ENCODE measurements around the gene NT5DC4. TPM values are rescaled to one million over a fixed set of nuclear protein-coding genes. Genes with fewer than 3 reads are reported as not detected.
"Not testable (repeated sequence)": the region's sequence is repeated elsewhere in the genome, so short reads cannot be mapped to it uniquely, and the experiment has no call there.

The NT5DC4 gene
- total RNA-seq, 1 experiment from 2014 or later: not detected

DNA sequence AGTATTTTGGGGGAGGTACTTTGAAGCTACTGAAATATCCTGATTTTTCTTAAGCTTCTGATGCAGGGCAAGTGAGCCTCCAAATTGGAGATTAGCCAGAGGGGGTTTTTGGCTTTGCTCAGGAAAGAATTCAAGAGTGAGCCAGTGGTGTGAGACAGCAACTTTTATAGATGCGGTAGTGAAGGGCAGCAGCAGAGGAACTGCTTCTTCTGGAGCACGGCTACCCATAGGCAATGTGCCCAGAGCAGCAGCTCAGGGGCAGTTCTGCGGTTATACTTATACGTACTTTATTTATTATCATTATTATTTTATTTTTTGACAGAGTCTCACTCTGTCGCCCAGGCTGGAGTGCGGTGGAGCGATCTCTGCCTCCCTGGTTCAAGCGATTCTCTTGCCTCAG, 19.8 kb upstream of the NT5DC4 start:
- no peak for DNase-seq (ENCODE audit: unreplicated experiment)
- ChIA-PET POLR2A (interaction anchor here (1.4 kb wide), 1 partner anchor 8 kb away, joined by 4 read pairs; no protein-coding TSS in a partner anchor), CTCF (interaction anchor here (0.7 to 1.2 kb wide), 2 partner anchors 8 to 75 kb away, joined by 3 to 6 read pairs; no protein-coding TSS in a partner anchor)
- H3K4me1 Mint-ChIP-seq (ENCODE audit: insufficient read depth, unreplicated experiment): no peaks in the 10 kb centered on the region
- H3K4me3 Mint-ChIP-seq (ENCODE audit: unreplicated experiment): no peak overlapping the region
- no TSS peak for BruUV-seq (replicated peaks)
- intact Hi-C loops (cut with micrococcal nuclease): no loop called here
- no peaks in the 10 kb centered on the region for H3K9me3 Mint-ChIP-seq (ENCODE audit: unreplicated experiment)
- H3K27me3 Mint-ChIP-seq (ENCODE audit: insufficient read depth, unreplicated experiment): no peaks in the 10 kb centered on the region
- TF ChIP-seq CTCF (IDR thresholded peaks at IDR 0.05; ENCODE audit: unreplicated experiment): no peak
- no peaks in the 10 kb centered on the region for H3K36me3 Mint-ChIP-seq (ENCODE audit: insufficient read depth, unreplicated experiment)
- H3K27ac Mint-ChIP-seq (ENCODE audit: low read depth, unreplicated experiment): no peak overlapping the region

- Mint-ChIP-seq H3K36me3 (ENCODE audit: insufficient read depth, unreplicated experiment) (no peaks in the 10 kb centered on the region), H3K4me3 (ENCODE audit: unreplicated experiment) (no peak overlapping the region), H3K9me3 (ENCODE audit: unreplicated experiment) (no peaks in the 10 kb centered on the region), H3K4me1 (ENCODE audit: insufficient read depth, unreplicated experiment) (no peaks in the 10 kb centered on the region), H3K27me3 (ENCODE audit: insufficient read depth, unreplicated experiment) (no peaks in the 10 kb centered on the region), H3K27ac (ENCODE audit: low read depth, unreplicated experiment) (no peak overlapping the region)
- BruUV-seq (replicated peaks): no TSS peak
- ChIA-PET CTCF (interaction anchor here (0.6 to 1.2 kb wide), 3 partner anchors 22 to 798 kb away, joined by 3 to 5 read pairs (median 5); no protein-coding TSS in a partner anchor), POLR2A (interaction anchor here (1.0 kb wide), 1 partner anchor 11 kb away, joined by 3 read pairs; no protein-coding TSS in a partner anchor)
- TF ChIP-seq CTCF (IDR thresholded peaks at IDR 0.05; ENCODE audit: unreplicated experiment): no peak
- intact Hi-C loops (cut with micrococcal nuclease): no loop called here
- no peak for DNase-seq (ENCODE audit: unreplicated experiment)
These were observed 17.1 kb upstream of the NT5DC4 start for GRCh38 chr2:112703684-112704083.

GRCh38 chr2:112705575-112705974, 15.2 kb upstream of the NT5DC4 start:
- no peak overlapping the region for H3K4me3 Mint-ChIP-seq (ENCODE audit: unreplicated experiment)
- intact Hi-C loops (cut with micrococcal nuclease): no loop called here
- BruUV-seq (replicated peaks): no TSS peak
- H3K36me3 Mint-ChIP-seq (ENCODE audit: insufficient read depth, unreplicated experiment): no peaks in the 10 kb centered on the region
- no peaks in the 10 kb centered on the region for H3K4me1 Mint-ChIP-seq (ENCODE audit: insufficient read depth, unreplicated experiment)
- CTCF ChIA-PET: interaction anchor here (1.0 kb wide), 1 partner anchor 19 kb away, joined by 5 read pairs; no protein-coding TSS in a partner anchor
- TF ChIP-seq CTCF (IDR thresholded peaks at IDR 0.05; ENCODE audit: unreplicated experiment): no peak
- no peaks in the 10 kb centered on the region for H3K27me3 Mint-ChIP-seq (ENCODE audit: insufficient read depth, unreplicated experiment)
- H3K9me3 Mint-ChIP-seq (ENCODE audit: unreplicated experiment): no peaks in the 10 kb centered on the region
- POLR2A ChIA-PET: interaction anchor here (0.6 kb wide), 1 partner anchor 55 kb away, joined by 3 read pairs; no protein-coding TSS in a partner anchor
- no peak overlapping the region for H3K27ac Mint-ChIP-seq (ENCODE audit: low read depth, unreplicated experiment)
- no peak for DNase-seq (ENCODE audit: unreplicated experiment)

- no peaks in the 10 kb centered on the region for H3K27me3 Mint-ChIP-seq (ENCODE audit: insufficient read depth, unreplicated experiment)
- H3K9me3 Mint-ChIP-seq (ENCODE audit: unreplicated experiment): no peaks in the 10 kb centered on the region
- no peaks in the 10 kb centered on the region for H3K36me3 Mint-ChIP-seq (ENCODE audit: insufficient read depth, unreplicated experiment)
- POLR2A ChIA-PET: no interaction called here
- H3K4me3 Mint-ChIP-seq (ENCODE audit: unreplicated experiment): no peak overlapping the region
- H3K4me1 Mint-ChIP-seq (ENCODE audit: insufficient read depth, unreplicated experiment): no peaks in the 10 kb centered on the region
- intact Hi-C loops (cut with micrococcal nuclease): no loop called here
- no TSS peak for BruUV-seq (replicated peaks)
- DNase-seq (ENCODE audit: unreplicated experiment): no peak
- no peak for TF ChIP-seq CTCF (IDR thresholded peaks at IDR 0.05; ENCODE audit: unreplicated experiment)
- CTCF ChIA-PET: interaction anchor here (0.7 to 2.7 kb wide), 3 partner anchors 21 to 296 kb away, joined by 3 to 8 read pairs (median 3); no protein-coding TSS in a partner anchor
- no peak overlapping the region for H3K27ac Mint-ChIP-seq (ENCODE audit: low read depth, unreplicated experiment)
These were observed 14.6 kb upstream of the NT5DC4 start for GRCh38 chr2:112706170-112706664.

- POLR2A ChIA-PET: interaction anchor here (1.0 to 1.4 kb wide), 2 partner anchors 14 to 62 kb away, joined by 3 to 6 read pairs; partner anchors contain the start of gene SLC20A1
- H3K36me3 Mint-ChIP-seq (ENCODE audit: insufficient read depth, unreplicated experiment); H3K9me3 Mint-ChIP-seq (ENCODE audit: unreplicated experiment); H3K27me3 Mint-ChIP-seq (ENCODE audit: insufficient read depth, unreplicated experiment); H3K4me3 Mint-ChIP-seq (ENCODE audit: unreplicated experiment); H3K4me1 Mint-ChIP-seq (ENCODE audit: insufficient read depth, unreplicated experiment); DNase-seq (ENCODE audit: unreplicated experiment); H3K27ac Mint-ChIP-seq (ENCODE audit: low read depth, unreplicated experiment); intact Hi-C loops (cut with micrococcal nuclease); BruUV-seq (replicated peaks): not testable (repeated sequence)
- CTCF ChIA-PET: interaction anchor here (0.7 to 2.7 kb wide), 4 partner anchors 12 to 295 kb away, joined by 3 to 8 read pairs (median 4); no protein-coding TSS in a partner anchor
These were observed 13.9 kb upstream of the NT5DC4 start for GRCh38 chr2:112706947-112707346.

All from MCF 10A (cell line).